TTC549 (cell line): Measurements from ENCODE around the gene TMEM101.
A peak's percentile ranks its signal among the peaks of the same experiment; 100 is the strongest.
"Not testable (repeated sequence)": the region's sequence is repeated elsewhere in the genome, so short reads cannot be mapped to it uniquely, and the experiment has no call there.

Source experiments
- FAIRE-seq: peaks from 2 replicates; lab custom pipeline; 2012; peaks lifted over from hg19 to GRCh38; lab: Jason Lieb, UNC

TMEM101 gene

DNA sequence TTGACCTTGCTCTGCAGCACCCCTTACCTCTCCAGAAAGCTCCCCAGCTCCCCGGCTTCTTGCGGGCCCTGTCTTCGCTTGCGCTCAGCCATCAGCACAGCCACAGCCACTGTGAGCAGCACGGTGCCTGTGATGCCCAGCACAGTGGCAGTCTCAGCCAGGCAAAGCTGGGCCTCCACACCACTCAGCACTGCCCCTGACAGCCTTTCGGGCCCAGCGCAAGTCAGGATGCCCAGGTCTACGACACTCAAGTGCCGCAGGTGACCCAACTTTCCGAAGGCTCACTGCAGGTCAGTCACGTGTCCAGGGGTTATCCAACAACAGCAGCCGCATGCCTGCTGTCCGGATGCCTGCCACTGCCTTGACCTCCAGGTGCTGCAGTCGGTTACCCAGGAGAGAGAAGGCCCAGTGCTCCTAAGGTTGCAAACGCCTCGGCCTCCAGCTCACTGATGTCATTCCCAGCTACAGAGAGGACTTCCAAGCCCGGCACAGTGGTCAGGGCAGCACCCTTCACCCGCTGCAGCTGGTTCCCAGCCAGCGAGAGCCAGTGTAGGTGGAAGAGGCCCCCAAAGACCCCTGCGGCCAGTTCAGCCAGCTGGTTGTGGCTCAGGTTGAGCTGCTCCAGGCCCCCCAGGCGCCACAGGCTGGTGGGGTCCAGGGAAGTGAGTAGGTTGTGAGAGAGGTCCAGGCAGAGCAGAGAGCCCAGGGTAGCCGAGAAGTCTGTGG, 8.9 kb upstream of the TMEM101 start:
- FAIRE-seq, result no peak

DNA sequence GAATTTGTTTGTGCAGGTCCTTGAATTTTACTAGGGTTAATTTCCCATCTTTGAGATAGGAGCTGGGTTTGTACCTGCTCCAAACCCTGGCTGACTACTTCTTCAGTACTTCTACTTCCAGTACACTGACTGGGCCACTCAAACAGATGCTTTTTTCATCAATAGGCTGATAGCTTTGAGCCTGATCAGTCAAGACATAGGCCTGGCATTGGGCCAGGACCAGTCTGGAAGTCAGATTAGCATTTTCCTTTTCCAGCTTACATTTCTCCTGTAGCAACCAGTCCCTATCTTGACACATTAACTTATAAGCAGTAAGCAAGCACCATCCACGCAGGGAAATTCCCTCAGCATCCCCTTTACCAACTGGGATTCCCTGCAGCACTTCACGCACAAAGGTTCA, 7.5 kb upstream of the TMEM101 start:
- no peak for FAIRE-seq

DNA sequence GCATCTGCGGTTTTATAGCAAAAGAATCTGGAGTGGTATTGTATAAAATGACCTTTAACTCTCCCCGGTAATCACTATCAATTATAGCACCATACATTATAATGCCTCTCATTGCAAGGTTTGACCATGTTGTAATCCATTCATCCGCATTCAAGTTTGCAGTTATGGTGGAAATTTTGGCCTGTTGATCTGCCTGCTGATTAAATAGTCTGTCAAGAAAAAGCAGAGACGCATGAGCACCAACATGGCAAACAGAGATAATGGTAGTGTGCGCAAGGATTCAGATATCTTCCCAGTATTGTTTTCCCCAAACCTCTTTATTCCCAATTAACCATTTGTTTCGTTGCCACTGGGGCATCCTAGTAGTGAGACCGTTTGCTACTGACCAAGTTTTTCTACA, 6.5 kb upstream of the TMEM101 start:
- not testable (repeated sequence) for FAIRE-seq

DNA sequence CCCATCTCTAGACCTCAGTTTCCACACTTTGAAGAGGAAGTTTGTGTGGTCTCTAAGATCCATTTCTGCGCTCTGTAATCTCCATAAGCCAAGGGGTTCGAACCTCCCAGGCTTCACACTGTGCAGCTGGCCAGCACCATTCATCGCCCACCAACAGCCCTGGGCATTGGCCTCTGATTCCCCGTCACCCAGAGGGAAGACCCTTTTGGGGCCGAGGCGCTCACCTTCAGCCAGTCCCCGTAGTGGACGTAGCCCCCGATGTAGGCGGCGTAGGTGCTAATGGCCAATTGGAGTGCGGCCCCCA, 678 bp downstream of the TMEM101 start:
- FAIRE-seq, result no peak

DNA sequence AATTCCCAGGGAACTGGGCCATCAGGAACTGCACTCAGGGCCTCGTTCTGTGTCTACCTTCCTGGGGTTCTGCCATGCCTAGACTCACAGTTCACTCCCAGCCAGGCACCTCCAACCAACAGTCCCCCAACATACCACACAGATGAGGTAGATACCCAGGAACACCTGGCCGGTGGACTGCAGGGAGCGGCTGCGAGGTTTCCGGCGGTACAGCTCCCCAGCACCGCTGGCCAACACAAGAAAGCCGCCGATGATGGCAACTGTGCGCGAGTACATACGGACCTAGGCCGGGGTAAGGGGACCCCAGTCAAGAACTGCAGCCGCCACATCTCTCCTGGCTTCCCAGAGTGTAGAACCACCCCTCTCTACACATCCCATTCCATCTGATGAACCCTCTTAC, 1.9 kb downstream of the TMEM101 start:
- no peak for FAIRE-seq

DNA sequence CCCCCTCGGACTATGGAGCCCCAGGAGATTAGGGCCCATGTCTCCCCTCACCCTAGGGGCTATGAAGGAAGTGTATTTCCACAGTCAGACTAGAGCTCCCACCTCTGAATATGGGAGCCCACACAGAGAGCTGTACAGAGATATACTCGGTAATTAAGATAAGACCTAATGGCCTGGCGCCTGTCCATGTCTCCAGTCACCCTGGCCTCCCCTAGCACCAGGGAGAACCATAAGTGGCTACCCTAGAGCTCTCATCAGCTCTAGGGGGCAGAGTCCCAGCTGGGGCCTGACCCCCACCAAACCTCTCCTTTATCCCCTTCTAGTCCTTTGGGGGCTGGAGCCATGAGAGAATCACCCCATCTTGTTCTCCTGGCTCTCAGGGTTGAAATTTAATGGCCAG, 2.4 kb downstream of the TMEM101 start:
- FAIRE-seq, result no peak

DNA sequence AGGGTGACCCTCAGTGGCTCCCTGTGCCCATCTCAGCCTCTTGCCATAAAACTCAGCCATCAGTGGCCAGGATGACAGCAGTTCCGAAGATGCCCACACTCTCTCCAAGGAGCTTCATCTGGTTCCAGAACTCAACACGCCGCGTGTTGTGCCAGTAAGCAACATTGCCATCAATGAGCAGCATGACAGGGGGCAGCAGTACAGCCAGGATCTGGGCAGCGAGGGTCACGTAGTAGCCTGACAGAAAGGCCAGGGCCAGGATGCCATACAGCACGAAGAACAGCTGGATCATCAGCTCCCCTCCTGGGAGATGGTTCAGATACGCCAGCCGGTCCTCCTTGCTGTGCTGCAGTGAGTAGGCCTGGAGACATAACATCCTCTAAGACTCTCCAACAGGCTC, 2.9 kb downstream of the TMEM101 start:
- no peak for FAIRE-seq

DNA sequence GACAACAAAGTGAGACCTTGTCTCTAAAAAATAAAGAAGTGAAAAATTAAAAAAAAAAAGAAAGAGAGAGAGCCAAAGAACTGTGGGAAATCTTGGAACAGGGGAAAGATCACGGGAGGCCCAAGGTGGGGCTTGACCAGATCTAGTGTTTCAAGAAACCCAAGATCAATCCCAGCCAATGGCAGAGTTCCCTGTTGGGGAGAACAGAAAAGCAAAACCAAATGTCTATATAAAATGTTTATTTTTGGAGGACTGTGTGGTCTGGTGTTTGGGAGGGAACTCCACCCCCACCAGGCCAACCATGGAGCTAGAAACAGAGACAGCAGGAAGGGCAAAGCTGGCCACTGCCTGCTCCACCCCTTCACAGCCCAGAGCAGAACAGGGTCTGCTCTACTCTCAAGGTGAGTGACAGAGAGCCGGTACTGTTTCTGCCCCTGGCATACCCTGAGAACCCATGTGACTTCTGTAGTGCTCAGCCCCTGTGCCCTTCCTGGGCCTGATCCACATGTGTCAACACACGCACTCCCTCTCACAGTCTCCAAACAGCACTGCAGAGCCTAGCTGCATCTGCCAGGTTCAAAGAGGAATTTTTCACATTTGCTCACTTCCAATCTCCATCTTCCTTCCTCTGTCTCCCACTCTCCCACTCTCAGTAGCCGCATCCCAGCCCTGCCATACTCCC, 3.7 kb downstream of the TMEM101 start:
- no peak for FAIRE-seq

DNA sequence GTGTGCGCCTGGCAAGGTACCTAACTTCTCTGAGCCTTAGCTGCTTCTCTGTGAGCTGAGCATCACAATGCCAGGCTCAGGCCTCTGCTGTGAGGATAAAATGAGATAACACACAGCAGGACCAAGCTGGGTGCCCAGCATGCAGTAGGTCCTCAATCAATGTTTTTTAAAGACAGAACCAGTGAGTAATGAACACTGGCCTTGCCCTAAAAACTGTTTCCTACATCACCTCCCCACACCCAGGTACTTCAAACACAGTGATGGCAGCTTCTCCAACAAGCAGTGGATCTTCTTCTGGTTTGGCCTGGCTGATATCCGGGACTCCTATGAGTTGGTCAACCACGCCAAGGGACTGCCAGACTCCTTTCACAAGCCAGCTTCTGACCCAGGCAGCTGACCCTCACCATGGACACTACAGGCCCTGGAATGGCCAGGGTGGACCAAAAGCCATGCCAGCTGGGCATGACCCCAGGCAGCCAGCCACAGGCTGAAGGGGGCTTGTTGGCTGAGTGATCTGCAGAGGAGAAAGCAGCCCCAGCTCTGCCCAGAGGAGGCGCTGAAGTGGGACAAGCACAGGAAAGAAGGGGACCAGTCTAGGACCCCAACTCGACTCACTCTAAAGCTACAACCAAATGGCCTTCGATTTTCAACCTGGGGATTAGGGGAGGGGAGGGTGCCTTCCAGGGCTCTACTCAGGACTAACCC, 6.4 kb downstream of the TMEM101 start:
- FAIRE-seq, result no peak

DNA sequence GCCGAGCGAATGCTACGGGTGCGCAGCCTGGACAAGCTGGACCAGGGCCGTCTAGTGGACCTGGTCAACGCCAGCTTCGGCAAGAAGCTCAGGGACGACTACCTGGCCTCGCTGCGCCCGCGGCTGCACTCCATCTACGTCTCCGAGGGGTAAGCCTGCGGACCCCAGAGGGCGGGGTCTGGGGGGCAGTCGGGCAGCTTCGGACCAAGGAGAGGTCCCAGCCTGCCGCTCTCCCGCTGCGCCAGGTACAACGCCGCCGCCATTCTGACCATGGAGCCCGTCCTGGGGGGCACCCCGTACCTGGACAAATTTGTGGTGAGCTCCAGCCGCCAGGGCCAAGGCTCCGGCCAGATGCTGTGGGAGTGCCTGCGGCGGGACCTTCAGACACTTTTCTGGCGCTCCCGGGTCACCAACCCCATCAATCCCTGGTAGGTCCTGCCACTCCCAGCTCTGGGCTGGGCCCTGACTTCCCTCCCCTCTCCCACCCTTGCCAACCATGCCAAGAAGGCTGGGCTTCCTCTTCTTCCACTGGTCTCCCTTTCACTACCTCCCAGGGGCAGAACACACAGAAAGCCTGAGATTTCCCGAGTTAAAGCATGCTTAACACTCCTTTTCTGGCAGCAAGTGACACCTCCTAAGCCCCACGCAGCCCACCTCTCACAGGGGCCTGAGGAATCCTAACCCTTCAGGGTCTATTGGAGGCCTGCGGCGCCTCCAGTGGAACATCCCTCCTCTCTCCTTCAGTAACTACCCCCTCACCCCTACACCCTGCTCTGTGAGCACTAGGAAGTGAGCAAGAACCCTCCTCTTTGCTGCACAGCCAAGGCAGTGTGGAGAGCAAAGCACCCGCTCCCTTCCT, 7.2 kb downstream of the TMEM101 start:
- no peak for FAIRE-seq

DNA sequence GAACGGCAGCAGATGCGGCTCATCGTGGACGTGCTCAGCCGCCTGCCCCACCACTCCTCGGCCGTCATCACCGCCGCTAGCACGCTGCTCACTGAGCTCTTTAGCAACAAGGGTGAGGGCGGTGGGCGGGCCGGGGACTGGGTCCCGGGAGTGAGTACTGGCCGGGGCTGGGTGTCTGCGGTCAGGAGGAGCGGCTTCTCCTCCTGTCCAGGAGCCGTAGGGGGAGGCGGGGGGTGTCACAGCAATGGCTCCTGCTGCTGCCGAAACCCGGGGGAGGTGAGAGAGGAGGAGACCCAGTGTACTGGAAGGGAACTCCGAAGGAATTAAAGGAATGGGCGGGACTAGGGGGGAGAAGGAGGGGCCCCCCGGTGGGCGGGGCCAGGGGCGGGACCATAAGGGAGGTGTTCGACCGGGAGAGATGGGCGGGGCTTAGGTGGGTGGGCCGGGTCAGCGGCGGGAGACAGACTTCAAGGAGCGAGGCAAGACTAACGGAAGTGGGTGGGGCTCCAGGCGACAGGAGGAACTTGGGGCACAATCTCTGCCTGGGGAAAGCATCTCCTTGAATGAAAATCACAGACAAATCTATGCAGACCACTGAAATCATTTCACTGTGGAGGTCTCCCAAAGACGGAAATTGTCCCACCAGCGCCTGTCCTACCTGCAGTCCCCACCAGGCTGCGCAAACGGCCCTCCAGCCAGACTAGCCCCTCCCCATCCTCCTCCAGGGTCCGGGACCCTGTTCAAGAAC, 8.0 kb downstream of the TMEM101 start:
- FAIRE-seq, result peak; percentile 63

DNA sequence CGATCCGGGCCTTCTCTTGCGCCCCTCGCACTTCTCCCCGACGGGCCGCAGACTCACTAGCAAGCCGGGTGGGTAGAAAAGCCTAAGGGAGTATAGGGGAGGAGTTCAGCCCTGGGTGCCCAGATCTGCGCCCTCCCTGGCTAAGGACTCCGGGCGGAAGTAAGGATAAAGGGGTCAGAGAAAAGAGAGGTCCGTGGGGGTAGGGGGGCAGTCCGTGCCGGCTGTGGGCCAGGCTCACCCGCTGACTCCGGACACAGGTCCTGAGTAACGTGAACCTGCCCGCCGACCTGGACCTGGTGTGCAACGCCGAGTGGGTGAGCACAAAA, 8.5 kb downstream of the TMEM101 start:
- no peak for FAIRE-seq

DNA sequence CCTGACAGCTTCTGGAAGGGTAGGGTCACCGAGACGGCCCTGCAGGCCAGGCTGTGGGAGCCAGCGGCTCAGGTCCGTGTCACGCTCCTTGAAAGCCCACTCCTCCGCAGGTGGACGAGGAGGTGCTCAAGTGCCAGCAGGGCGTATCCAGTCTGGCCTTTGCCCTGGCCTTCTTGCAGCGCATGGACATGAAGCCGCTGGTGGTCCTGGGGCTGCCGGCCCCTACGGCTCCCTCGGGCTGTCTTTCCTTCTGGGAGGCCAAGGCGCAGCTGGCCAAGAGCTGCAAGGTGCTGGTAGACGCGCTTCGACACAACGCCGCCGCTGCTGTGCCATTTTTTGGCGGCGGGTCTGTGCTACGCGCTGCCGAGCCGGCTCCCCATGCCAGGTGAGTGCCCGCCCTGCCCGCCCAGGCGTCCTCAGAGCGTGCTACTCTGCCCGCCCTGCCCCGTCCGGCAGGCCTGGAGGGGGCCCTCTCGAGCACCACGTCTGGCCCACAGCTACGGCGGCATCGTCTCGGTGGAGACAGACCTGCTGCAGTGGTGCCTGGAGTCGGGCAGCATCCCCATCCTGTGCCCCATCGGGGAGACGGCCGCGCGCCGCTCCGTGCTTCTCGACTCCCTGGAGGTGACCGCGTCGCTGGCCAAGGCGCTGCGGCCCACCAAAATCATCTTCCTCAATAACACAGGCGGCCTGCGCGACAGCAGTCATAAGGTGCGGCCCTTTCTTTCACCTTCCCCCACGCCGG, 9.1 kb downstream of the TMEM101 start:
- FAIRE-seq, result no peak

DNA sequence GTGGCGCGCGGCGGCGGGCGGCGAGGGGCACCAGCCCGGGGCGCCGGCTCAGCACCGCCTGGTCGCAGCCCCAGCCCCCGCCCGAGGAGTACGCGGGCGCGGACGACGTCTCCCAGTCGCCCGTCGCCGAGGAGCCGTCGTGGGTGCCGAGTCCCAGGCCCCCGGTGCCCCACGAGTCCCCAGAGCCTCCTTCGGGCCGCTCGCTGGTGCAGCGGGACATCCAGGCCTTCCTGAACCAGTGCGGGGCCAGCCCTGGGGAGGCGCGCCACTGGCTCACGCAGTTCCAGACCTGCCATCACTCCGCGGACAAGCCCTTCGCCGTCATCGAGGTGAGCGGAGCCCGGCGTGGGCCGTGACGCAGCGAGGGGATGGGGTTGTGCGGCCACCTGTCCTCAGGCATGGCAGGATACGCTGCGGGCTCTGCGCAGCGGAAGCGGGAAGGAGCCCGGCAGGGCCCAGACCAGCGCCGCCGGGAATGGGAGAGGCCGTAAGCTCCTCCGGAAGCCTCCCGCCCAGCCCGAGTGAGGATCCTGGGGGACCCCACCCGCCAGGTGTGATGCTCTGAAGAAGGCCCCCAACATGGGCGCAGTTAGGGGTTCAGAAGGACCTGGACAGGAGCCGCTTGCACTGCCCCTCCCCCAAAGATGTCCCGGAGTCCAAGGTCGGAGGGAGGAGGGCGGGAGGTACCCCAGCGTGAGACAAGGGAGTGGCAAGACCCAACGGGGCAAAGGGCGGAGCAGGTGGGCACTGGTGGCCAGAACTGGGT, 9.8 kb downstream of the TMEM101 start:
- FAIRE-seq, result no peak

DNA sequence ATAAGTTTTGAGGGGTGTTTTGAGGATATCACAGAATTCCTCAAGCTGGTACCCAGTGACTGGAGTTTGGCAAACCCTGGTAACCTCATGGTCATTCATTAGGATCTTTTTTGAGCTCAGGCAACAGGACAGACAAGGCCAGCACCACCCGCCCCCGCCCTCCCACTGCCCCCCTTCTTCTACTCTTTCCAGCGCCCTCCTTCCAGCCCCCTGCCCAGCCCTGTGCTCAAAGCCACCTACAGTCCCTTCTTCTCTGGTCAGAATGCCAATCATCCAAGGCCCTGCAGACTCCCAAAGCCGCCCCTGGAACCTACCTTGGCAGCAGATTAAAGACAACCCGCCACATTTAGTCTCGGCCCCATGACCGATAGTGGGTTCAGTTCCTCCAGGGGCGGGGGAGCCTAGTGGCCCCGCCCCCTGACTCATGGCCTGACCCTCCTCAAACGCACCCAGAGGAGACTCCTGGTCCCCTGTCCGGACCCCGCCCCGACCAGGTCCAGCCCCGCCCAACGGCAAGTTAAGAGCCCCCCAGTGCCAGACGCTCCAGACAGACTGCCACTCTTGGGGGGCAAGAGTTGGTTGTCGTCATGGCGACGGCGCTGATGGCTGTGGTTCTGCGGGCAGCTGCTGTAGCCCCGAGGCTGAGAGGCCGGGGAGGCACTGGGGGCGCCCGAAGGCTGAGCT, 10.5 kb downstream of the TMEM101 start, which contains the start of gene NAGS:
Gene NAGS (plus strand): TSS at position 546 of the 684 bp plus-strand sequence. CDS start 42 bp downstream, at position 588.
- no peak for FAIRE-seq

DNA sequence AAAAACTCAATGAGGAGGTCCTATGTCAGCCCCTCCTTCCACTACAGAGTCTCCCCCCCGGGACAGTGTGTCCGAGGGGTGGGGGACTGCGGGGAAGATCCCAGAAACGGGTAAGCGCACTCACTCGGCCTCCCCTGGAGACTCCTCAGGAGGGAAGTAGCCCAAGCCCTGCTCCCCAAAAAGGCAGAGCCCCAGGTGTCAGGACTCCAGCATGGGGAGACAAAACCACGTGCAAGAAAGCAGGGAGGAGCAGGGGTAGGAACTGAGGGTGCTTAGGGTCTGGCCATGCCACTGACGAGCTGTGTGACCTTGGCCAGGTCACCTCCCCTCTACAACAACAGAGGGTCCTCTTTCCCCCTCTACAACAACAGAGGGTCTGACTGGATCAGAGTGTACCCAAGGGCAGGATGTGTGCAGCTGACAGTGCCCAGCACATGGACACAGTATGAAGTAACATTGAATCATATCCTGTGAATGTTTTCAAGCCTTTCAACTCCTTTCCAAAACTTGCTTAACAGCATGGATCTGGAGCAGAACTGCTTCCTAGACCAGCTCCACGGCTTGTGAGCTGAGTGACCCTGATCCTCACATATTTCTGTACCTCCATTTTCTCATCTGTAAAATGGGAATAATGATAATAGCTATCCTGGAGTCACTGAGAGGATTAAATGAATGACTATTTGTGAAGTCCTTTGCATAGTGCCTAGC, 12.5 kb downstream of the TMEM101 start:
- FAIRE-seq, result no peak

DNA sequence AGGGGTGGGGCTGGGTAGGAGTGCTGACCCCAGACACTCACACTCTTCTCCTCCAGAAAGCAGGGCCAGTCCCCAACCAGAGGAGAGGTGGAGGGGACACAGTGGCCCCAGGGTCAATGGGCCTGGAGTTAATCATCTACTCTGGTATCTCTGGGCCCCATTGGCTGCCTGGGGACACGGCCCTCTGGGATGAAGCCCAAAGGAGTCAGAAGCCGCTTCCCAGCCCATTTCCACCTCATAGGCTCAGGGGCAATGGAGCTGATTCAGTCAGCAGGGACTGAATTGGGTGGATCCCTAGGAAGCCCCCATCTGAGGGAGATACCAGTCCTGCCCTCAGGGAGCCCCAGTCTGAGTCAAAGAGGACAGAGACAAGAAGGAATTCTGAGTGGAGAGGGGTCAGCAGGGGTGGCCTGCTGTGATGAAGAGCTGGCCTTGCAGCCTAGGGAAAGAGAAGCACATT, 13.3 kb downstream of the TMEM101 start:
- no peak for FAIRE-seq

DNA sequence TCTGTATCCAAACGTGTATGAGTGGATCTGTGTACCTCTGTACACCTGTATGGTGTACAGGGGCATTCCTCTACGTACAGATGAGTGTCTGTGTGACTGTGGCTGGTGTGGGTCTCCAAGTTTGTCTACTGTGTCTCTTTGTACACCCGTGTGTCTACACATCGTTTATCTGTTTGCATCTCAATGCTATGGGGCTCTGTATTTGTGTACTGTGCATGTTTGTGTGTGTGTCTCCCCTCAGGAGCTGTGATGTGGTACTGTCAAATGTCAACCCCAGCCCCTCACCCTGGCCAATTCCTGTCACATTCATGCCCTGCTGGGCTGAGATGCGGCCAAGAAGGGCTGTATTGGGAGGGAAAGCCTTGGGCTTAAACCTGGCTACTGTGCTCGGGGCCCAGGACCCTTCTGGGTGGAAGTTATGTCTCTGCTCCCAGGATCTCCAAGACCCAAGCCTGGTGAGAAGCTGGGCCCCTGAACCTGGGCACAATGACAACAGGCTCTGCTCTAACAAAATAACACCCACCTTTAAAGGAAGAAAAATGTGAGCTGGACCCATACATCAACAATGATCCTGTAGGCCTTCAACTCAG, 13.8 kb downstream of the TMEM101 start:
- FAIRE-seq, result no peak
